Measurements from ENCODE around the gene OR2AE1. TPM values are rescaled to one million over a fixed set of nuclear protein-coding genes. Genes with fewer than 3 reads are reported as not detected.
"Not testable (repeated sequence)": the region's sequence is repeated elsewhere in the genome, so short reads cannot be mapped to it uniquely, and the experiment has no call there.

The OR2AE1 gene
- total RNA-seq, 3 donors from 2014 or later = 0.47 TPM; not detected in 2

- no peak for TF ChIP-seq CTCF (IDR thresholded peaks at IDR 0.05)
- Histone ChIP-seq H3K4me3 (no peak overlapping the region), H3K36me3 (ENCODE audit: low read depth) (no peaks in the 10 kb centered on the region), H3K4me1 (ENCODE audit: low read depth) (no peaks in the 10 kb centered on the region), H3K9me3 (no peaks in the 10 kb centered on the region)
- intact Hi-C loops (cut with DNase I, micrococcal nuclease) = no loop called here
- ATAC-seq (no peak), DNase-seq (no peak)
These were observed 342 bp downstream of the OR2AE1 start for GRCh38 chr7:99876491-99876890.

- intact Hi-C loops (cut with DNase I, micrococcal nuclease) = no loop called here
- ATAC-seq = no peak
- no peak for DNase-seq
- Histone ChIP-seq H3K4me3 (no peak overlapping the region), H3K9me3 (no peaks in the 10 kb centered on the region), H3K4me1 (ENCODE audit: low read depth) (no peaks in the 10 kb centered on the region), H3K36me3 (ENCODE audit: low read depth) (no peaks in the 10 kb centered on the region)
- no peak for TF ChIP-seq CTCF (IDR thresholded peaks at IDR 0.05)
These were observed 8.6 kb downstream of the OR2AE1 start for GRCh38 chr7:99868246-99868645.

- ATAC-seq; intact Hi-C loops (cut with DNase I, micrococcal nuclease); H3K9me3 ChIP-seq; DNase-seq; H3K4me3 ChIP-seq; H3K36me3 ChIP-seq (ENCODE audit: low read depth); H3K4me1 ChIP-seq (ENCODE audit: low read depth): not testable (repeated sequence)
These were observed 9.4 kb downstream of the OR2AE1 start for GRCh38 chr7:99867477-99867876.

GRCh38 chr7:99863847-99864440 is 12.9 kb downstream of the OR2AE1 start:
- Histone ChIP-seq H3K36me3 (ENCODE audit: low read depth) (no peaks in the 10 kb centered on the region), H3K4me3 (no peak overlapping the region), H3K9me3 (no peaks in the 10 kb centered on the region), H3K4me1 (ENCODE audit: low read depth) (no peaks in the 10 kb centered on the region)
- intact Hi-C loops (cut with DNase I, micrococcal nuclease) = no loop called here
- no peak for DNase-seq
- no peak for ATAC-seq
- no peak for TF ChIP-seq CTCF (IDR thresholded peaks at IDR 0.05)

GRCh38 chr7:99860281-99861127 is 16.3 kb downstream of the OR2AE1 start:
- no peak for TF ChIP-seq CTCF (IDR thresholded peaks at IDR 0.05)
- no peak for DNase-seq
- H3K9me3 ChIP-seq = no peaks in the 10 kb centered on the region
- H3K4me3 ChIP-seq = no peak overlapping the region
- H3K4me1 ChIP-seq (ENCODE audit: low read depth) = no peaks in the 10 kb centered on the region
- ATAC-seq = peak; percentile 47
- intact Hi-C loops (cut with DNase I, micrococcal nuclease) = no loop called here
- H3K36me3 ChIP-seq (ENCODE audit: low read depth) = no peaks in the 10 kb centered on the region

GRCh38 chr7:99855236-99855635 is 21.6 kb downstream of the OR2AE1 start:
- Histone ChIP-seq H3K4me3 (no peak overlapping the region), H3K9me3 (no peaks in the 10 kb centered on the region), H3K4me1 (ENCODE audit: low read depth) (no peaks in the 10 kb centered on the region), H3K36me3 (ENCODE audit: low read depth) (no peaks in the 10 kb centered on the region)
- ATAC-seq (no peak), DNase-seq (no peak)
- intact Hi-C loops (cut with DNase I, micrococcal nuclease) = no loop called here
- TF ChIP-seq CTCF (IDR thresholded peaks at IDR 0.05) = no peak
